ENCODE data around the gene EPN3. TPM values are rescaled to one million over a fixed set of nuclear protein-coding genes. Genes with fewer than 3 reads are reported as not detected.

The EPN3 gene
- total RNA-seq: 0.08 and 0.26 TPM in 2 replicates

GRCh38 chr17:50532452-50533024, at the start of gene EPN3:
Gene EPN3 (plus strand): TSS chr17:50532735. CDS start chr17:50536557, 3,822 bp downstream.

GRCh38 chr17:50507871-50508572, 24.5 kb upstream of the EPN3 start, which contains the start of gene MYCBPAP:
Gene MYCBPAP (plus strand): TSS chr17:50508439. CDS start chr17:50508675, 236 bp downstream.

GRCh38 chr17:50547035-50547735, 14.7 kb downstream of the EPN3 start, which contains the start of gene SPATA20:
Gene SPATA20 (plus strand): TSS chr17:50547174. CDS start chr17:50547209, 35 bp downstream.

GRCh38 chr17:50560185-50560824, 27.8 kb downstream of the EPN3 start, which contains the start of gene CACNA1G:
Gene CACNA1G (plus strand): TSS chr17:50560715. CDS start chr17:50561460, 745 bp downstream.

Other genes with a start within 250 kb of the EPN3 start
- 27.0 and 54.8 TPM in 2 replicates for gene XYLT2, start 186.6 kb upstream of the EPN3 start, total RNA-seq
- 63.2 and 76.4 TPM in 2 replicates for gene MRPL27, start 159.6 kb upstream of the EPN3 start, total RNA-seq
- gene EME1, start 159.5 kb upstream of the EPN3 start, total RNA-seq: 1.7 and 4.5 TPM in 2 replicates
- gene LRRC59, start 135.2 kb upstream of the EPN3 start, total RNA-seq: 92.0 and 210 TPM in 2 replicates
- gene ACSF2, start 106.5 kb upstream of the EPN3 start, total RNA-seq: 16.9 and 37.1 TPM in 2 replicates
- gene CHAD, start 63.9 kb upstream of the EPN3 start, total RNA-seq: not detected in 2 replicates
- 13.3 and 21.5 TPM in 2 replicates for gene RSAD1, start 53.9 kb upstream of the EPN3 start, total RNA-seq
- gene MYCBPAP, start 24.3 kb upstream of the EPN3 start, total RNA-seq: 0.78 and 0.80 TPM in 2 replicates
- gene SPATA20, start 14.4 kb downstream of the EPN3 start, total RNA-seq: 38.5 and 64.8 TPM in 2 replicates
- gene CACNA1G, start 28.0 kb downstream of the EPN3 start, total RNA-seq: under 0.01 and 0.96 TPM in 2 replicates
- 5.2 and 13.9 TPM in 2 replicates for gene ABCC3, start 102.1 kb downstream of the EPN3 start, total RNA-seq
- gene ANKRD40, start 175.2 kb downstream of the EPN3 start, total RNA-seq: 19.9 and 28.3 TPM in 2 replicates
- 8.5 and 41.8 TPM in 2 replicates for gene LUC7L3, start 186.9 kb downstream of the EPN3 start, total RNA-seq
- not detected in 2 replicates for gene ANKRD40CL, start 234.8 kb downstream of the EPN3 start, total RNA-seq

Measured in epithelial cell of alveolus of lung (primary cell).